ENCODE results near the gene DERL3.

DNA sequence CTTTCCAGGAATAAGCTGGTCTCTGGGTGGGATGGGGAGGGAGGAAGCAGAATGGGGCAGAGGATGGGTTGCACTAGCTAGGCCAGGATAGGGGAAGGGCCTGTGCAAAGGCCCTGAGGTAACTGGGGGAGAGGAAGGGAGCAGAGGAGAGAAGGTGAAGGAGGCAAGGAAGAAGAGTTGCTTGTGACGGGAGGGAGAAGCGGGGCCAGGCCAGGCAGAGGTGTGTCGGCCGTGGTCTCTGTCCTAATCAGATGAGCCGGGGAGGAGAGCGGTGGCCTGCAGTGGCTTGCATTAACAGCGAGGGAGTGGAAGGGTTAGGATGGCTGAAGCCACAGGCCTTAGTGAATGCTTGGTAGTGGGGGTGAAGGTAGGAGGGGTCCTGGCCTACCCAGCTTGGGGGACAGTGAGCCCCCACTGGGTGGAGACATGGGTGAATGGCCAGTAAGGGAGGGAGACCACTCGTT lies 6.0 kb upstream of the DERL3 start:
- TF ChIP-seq CTCF (IDR thresholded peaks at IDR 0.05) (no peak), POLR2A (IDR thresholded peaks at IDR 0.05) (no peak), POLR2AphosphoS5 (IDR thresholded peaks at IDR 0.05) (no peak)

Measured in gastroesophageal sphincter (tissue), 3 donors.